ENCODE measurements around the gene UGCG.

GRCh38 chr9:111917201-111917600 is 20.6 kb downstream of the UGCG start:
- TF ChIP-seq CTCF (conservative IDR thresholded peaks at IDR 0.05 in 1 of 2, IDR thresholded peaks at IDR 0.05 in 1 of 2; ENCODE audit: extremely low read depth in 1 of 2, insufficient read depth in 1 of 2, low read depth in 1 of 2, low read length in 2 of 2) (no peak), EZH2 (IDR thresholded peaks at IDR 0.05; ENCODE audit: borderline replicate concordance, low read length) (no peak)

All from mammary epithelial cell (primary cell).